GM12874 (cell line): ENCODE measurements around the gene PPM1H.

Experiments used
- TF ChIP-seq, protein P1 (sequence below): IDR thresholded peaks from 2 replicates; pipeline ENCODE4 v1.5.1; 2011; ENCODE audit warnings: low read depth, mild to moderate bottlenecking, control low read depth, low read length, moderate library complexity; ENCODE audit not compliant: insufficient read depth

The PPM1H gene

DNA sequence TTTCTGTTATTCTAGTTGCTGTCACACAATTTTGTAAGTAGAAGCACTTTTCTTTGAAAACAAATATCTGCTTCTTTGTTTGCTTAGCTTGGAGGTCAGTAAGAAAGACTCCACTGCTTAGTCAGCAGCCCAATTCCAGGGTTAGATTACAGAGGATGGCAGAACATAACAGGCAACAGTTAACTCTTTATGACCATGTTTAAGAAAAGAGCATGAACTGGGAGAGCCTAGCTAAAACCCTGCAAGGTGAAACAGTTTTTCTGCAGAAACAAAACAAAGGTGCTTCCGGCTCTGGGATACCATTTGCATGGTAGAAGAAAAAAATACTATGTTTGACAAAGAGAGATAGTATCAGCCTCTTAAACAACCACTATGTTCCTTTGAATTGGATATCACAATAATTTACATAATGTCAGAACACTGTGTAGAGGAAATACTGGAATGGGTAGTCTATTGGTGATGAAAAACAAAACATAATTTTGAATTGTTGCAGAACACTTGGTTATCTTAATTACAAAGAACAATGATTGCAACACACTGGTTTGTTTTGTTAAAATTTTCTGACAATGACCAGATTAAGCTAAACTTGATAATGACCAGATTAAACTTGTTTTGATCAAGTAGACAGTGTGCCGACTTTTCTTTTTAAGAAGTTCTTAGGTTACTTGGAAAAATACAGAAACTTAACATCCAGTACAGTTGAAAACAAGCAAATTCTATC is 22.4 kb upstream of the PPM1H start:
- TF ChIP-seq, protein P1, sequence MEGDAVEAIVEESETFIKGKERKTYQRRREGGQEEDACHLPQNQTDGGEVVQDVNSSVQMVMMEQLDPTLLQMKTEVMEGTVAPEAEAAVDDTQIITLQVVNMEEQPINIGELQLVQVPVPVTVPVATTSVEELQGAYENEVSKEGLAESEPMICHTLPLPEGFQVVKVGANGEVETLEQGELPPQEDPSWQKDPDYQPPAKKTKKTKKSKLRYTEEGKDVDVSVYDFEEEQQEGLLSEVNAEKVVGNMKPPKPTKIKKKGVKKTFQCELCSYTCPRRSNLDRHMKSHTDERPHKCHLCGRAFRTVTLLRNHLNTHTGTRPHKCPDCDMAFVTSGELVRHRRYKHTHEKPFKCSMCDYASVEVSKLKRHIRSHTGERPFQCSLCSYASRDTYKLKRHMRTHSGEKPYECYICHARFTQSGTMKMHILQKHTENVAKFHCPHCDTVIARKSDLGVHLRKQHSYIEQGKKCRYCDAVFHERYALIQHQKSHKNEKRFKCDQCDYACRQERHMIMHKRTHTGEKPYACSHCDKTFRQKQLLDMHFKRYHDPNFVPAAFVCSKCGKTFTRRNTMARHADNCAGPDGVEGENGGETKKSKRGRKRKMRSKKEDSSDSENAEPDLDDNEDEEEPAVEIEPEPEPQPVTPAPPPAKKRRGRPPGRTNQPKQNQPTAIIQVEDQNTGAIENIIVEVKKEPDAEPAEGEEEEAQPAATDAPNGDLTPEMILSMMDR: no peak

DNA sequence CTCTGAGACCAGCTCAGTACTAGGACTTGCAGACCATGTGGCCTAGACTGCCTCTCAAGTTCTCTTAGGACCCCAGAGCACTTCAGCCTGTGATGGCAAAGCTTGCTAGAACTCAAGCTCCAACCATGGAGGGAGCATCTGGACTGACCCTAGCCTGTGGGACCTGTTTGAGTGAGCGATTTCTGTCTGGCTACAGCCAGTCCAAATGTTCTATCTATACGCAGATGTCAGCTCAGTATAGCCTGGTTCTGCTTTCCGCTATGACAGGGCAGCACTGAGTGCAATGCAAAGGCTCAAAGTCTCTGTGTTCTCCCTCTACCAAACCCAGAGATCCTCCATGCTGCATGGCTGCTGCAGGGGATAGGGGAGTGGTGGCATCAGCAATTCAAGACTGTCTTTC is 20.7 kb upstream of the PPM1H start:
- TF ChIP-seq, protein P1: no peak

DNA sequence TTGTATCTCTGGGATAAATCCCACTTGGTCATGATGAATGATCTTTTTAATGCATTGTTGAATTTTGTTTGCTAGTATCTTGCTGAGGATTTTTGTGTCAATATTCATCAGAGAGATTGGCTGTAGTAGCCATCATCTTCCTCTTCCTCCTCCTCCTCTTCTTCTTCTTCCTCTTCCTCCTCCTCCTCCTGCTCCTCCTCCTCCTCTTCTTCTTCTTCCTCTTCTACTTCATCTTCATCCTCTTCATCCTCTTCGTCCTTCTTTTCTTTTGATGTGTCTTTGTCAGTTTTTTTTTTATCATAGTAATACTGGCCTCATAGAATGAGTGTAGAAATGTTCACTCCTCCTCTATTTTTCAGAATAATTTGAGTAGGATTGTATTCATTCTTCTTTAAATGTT is 15.4 kb upstream of the PPM1H start:
- TF ChIP-seq, protein P1: no peak

DNA sequence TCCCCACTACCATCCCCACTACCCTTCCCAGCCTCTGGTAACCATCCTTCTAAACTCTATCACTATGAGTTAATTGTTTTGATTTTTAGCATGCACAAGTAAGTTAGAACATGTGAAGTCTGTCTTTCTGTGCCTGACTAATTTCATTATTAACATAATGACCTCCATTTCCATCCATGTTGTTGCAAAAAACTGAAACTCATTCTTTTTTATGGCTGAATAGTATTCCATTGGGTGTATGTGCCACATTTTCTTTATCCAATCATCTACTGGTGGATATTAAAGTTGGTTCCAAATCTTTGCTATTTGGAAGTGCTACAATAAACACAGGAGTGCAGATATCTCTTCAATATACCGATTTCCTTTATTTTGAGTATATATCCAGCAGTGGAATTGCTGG is 13.2 kb upstream of the PPM1H start:
- TF ChIP-seq, protein P1: no peak

DNA sequence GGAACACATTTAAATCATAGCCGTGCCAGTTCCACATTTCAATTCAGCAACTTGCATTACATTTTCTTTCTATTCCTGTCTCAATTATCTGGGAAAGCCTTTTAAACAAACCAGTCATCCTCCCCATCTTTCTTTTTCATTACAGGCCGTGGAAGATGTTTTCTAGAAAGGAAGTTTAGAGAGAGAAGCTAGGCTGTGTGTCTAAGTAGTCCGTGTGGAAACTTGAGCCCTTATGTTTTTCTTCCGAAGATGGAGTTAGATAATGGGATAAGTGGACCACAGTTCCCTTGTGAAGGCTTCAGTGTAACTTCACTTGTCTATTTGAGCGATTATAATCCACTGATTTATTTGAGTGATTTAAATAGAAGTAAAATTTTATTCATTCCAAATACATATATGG is 12.4 kb upstream of the PPM1H start:
- TF ChIP-seq, protein P1: no peak

DNA sequence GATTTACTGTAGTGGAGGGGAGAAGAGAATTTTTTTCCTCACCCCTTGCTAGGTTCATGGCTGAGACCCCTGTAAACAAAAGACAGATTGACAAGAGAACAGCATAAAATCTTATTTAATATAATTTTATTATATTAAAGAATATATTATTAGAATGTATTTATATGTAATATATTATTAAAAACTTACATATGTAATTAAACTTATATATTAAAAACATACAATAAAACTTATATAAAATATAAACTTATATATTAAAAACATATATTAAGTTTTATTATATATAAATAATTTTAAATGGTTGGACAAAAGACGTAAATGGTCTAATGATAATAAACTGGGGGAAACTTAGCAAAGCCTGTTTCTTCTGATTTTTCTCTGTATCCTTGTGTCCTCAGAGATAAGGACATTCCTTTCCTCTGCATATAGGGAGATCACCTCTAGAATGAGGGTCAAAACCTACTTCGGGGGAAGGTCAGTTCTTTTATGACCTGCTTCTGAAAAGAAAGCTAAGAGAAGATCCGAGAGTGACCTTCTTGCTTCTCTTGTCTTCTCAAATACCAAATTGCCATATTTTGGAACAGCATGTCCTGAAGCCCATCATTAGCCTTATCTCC is 8.9 kb upstream of the PPM1H start:
- TF ChIP-seq, protein P1: no peak

DNA sequence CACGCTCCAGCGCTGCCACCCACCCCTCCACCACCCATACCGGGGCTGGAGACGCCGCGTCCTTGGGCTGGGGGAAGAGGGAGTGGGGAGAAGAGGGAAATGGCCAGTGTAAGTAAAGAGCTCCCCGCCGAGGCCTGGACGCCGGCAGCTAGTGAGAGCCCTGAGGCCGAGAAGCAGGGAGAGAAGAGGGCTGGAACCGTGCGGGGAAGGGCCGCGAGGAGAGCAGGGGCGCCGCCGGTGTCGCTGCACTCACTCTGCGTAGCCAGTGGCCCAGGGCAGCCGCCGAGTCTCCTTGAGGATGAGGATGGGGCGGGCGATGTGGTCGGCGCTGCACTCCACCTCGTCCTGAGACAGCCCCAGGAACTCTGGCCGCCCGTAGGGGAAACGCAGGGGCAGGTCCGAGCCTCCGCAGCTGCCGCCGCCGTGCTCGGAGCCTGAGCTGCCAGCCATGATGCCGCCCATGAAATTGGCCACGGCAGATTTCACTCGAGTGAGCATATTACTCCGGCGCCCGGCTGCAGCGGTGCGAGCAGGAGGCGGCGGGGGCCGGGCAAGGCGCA is 631 bp downstream of the PPM1H start:
- TF ChIP-seq, protein P1: no peak
